AG09309 (cell line): ENCODE results near the gene ARIH1.
A peak's percentile ranks its signal among the peaks of the same experiment; 100 is the strongest.
"Not testable (repeated sequence)": the region's sequence is repeated elsewhere in the genome, so short reads cannot be mapped to it uniquely, and the experiment has no call there.

Experiments
- DNase-seq: peaks from one replicate; pipeline ENCODE4 v3.0.0-alpha.2; 2010; ENCODE audit warnings: low read depth
- H3K4me3 ChIP-seq: 2 replicates; pipeline ENCODE4 v1.5.1; 2011; ENCODE audit warnings: mild to moderate bottlenecking, low read depth, low read length, moderate library complexity; ENCODE audit not compliant: control insufficient read depth
- CTCF ChIP-seq: IDR thresholded peaks from 2 replicates; pipeline ENCODE4 v1.5.1; 2011; ENCODE audit warnings: mild to moderate bottlenecking, low read depth, low read length, inconsistent platforms; ENCODE audit not compliant: insufficient read depth, control insufficient read depth; ENCODE audit errors: missing control alignments

The ARIH1 gene

DNA sequence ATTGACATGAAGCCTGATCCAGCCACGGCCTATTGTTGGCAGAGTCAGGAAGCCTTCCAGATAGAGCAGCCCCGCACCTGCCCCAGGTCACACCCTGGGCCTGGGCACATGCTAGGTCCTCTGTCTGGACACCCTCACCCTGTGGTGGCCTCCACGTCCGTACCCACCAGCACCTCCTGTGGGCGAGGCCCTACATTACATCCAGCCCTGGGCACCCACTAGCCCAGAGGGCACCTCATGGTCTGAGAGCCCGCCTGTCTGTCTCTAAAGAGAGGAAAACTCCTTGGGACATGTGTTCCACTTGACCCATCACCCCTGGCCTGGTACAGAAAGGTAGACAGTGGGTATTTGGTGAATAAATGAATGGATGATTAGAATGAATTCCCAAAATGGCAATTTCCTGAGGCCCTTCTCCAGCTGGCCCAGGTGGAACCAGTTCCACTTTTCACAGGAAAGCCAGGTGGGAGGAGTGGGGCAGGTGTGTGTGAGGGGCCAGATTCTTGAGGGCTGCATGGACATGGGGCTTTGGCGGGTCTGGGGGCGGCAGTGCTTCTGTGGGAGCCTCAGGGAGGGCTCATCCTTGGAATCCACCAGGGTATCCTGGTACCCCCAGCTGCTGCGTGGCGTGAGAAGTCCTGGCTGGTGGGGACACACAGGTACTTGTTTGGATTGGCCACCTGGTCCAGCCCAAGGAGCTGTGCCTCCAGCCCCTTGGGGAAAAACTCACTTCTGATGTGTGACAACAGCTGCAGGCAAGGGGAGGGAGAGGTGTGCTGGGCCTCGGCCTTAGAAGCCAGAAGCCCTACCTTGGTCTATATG is 154.3 kb downstream of the ARIH1 start:
- not testable (repeated sequence) for DNase-seq

GRCh38 chr15:72629068-72629570 is 155.0 kb downstream of the ARIH1 start:
- DNase-seq = not testable (repeated sequence)

More for the DNA sequence above, 154.3 kb downstream of the ARIH1 start:
- peak; percentile 22 for TF ChIP-seq CTCF
- H3K4me3 ChIP-seq = not testable (repeated sequence)

GRCh38 chr15:72636519-72637282 is 162.6 kb downstream of the ARIH1 start:
- peak; percentile 16 for DNase-seq

More at GRCh38 chr15:72629068-72629570, 155.0 kb downstream of the ARIH1 start:
- H3K4me3 ChIP-seq = not testable (repeated sequence)

GRCh38 chr15:72639759-72640483 is 165.8 kb downstream of the ARIH1 start:
- not testable (repeated sequence) for H3K4me3 ChIP-seq

More at GRCh38 chr15:72636519-72637282, 162.6 kb downstream of the ARIH1 start:
- H3K4me3 ChIP-seq = peak overlapping the region; percentile 30

DNA sequence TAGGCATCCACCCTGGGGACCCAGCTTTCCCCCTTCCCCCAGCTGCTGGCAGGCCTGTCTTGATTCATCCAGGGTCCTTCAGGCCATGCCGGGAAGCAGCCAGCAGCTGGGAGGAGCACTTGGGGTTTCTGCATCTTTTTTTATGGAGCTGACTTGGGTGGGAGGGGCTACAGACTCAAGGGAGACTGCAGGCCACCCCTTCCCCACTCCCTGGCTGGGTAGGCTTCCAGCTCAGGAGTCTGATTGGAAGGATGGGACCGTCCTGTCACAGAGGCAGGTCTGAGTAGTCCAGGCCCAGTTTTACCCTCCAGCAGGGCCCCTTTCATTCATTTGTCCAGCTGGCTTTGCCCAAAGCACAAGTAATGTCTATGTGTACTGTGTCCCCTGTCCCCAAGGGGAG is 168.1 kb downstream of the ARIH1 start:
- H3K4me3 ChIP-seq, DNase-seq: not testable (repeated sequence)

More at GRCh38 chr15:72639759-72640483, 165.8 kb downstream of the ARIH1 start:
- not testable (repeated sequence) for DNase-seq

DNA sequence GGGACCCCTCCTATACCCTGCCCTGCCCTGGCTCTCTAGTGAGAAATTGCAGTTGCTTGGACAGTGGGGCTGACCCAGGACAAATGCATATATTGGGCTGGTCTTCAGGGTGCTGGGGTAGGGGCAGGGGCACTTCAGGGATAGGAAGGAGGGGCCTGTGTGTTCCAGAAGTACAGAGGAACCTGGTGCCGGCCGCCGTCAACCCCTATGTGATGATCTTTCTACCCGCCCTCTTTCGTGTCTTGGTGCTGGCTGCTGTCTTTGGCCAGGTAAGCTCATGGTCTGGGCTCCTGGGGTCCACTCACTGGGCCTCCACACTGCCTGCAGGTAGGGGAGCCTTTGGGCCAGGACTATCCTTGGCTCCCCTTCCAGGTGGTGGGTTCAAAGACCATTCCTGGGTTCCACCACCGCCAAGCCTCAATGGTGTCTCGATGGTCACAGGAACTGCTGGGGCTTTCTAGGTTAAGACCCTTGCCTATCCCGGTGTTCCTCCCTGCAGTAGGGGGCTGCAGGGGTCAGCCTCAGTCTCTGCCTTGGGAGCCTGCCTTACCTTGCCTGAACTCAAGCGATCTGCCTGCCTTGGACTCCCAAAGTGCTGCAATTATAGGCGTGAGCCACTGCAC is 174.6 kb downstream of the ARIH1 start:
- not testable (repeated sequence) for H3K4me3 ChIP-seq, DNase-seq
